GM06990 (cell line): ENCODE results near the gene CDC42BPB.

Experiments used
- DNase-seq: peaks from one replicate; pipeline ENCODE4 v3.0.0-alpha.2; 2011; ENCODE audit not compliant: insufficient read length; ENCODE audit errors: extremely low read depth
- H3K27me3 ChIP-seq: replicated peaks from 2 replicates; pipeline ENCODE4 v1.6.0; 2011; ENCODE audit warnings: low read length; ENCODE audit not compliant: control insufficient read depth, insufficient read depth
- H3K36me3 ChIP-seq: 2 replicates; pipeline ENCODE4 v1.5.1; 2011; ENCODE audit warnings: low read length; ENCODE audit not compliant: control insufficient read depth, insufficient read depth
- H3K4me3 ChIP-seq: replicated peaks from 2 replicates; pipeline ENCODE4 v1.5.1; 2011; ENCODE audit warnings: low read depth, mild to moderate bottlenecking, control low read depth, low read length
- TF ChIP-seq, protein P1 (sequence below): IDR thresholded peaks from 2 replicates; pipeline ENCODE4 v1.5.1; 2011; ENCODE audit warnings: low read length, control low read depth, mild to moderate bottlenecking, inconsistent platforms; ENCODE audit not compliant: insufficient read depth, poor library complexity, severe bottlenecking

The CDC42BPB gene

DNA sequence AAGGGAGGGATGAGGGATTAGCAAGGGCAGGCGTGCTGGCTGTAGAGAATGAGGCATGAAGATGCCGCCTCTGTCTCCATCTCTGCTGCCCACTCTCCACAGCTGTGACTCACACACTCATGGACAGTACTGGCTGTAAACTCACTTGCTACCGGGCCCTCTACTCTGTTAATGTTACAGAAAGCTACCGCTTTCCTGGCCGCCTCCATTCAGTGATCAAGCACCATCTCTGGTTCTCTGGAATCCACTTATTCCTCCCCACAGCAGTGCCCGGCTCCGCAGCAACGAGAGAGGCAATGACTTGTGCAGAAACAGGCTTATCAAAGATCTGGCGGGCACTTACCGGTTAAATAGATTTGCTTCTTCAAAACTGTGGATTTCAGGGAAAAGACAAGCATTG is 100.1 kb downstream of the CDC42BPB start:
- H3K27me3 ChIP-seq: no peaks in the 10 kb centered on the region
- H3K4me3 ChIP-seq: no peak overlapping the region
- TF ChIP-seq, protein P1, sequence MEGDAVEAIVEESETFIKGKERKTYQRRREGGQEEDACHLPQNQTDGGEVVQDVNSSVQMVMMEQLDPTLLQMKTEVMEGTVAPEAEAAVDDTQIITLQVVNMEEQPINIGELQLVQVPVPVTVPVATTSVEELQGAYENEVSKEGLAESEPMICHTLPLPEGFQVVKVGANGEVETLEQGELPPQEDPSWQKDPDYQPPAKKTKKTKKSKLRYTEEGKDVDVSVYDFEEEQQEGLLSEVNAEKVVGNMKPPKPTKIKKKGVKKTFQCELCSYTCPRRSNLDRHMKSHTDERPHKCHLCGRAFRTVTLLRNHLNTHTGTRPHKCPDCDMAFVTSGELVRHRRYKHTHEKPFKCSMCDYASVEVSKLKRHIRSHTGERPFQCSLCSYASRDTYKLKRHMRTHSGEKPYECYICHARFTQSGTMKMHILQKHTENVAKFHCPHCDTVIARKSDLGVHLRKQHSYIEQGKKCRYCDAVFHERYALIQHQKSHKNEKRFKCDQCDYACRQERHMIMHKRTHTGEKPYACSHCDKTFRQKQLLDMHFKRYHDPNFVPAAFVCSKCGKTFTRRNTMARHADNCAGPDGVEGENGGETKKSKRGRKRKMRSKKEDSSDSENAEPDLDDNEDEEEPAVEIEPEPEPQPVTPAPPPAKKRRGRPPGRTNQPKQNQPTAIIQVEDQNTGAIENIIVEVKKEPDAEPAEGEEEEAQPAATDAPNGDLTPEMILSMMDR: no peak
- no peak for DNase-seq
- H3K36me3 ChIP-seq: peaks cover 5% of the 10 kb centered on the region

DNA sequence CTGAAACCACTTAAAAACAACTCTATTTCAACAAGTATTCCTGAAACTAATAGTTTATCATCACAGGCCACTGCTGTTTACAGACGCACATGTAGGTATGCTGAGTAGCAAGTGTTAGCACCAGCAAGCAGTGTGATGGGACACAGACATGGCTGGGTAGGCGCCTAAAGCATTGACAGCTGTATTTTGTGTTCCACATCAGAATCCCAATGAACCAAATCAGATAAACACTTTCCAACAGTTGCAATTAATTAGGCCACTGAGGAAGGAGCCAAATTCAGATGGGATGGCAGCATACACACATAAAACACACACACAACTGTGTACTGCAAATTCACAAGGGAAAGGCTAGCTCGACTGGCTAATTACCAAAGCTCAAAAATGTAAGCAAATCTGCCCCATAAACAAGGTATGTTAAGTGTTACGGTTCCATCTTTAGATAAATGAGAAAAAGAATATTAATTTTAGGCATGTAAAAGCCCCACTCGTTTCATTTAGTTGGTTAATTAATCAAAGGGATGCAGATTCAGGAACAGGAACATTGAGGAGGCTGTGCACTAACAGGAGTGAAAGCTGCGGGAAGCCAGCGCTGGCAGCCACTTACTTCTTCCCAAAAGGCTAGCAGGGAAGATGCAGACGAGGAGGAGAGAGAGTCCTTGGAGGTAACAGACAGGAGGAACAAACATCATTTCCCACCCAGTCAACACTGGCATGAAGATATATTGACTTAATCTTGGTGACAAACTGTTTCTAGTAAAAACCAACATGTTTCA is 101.5 kb downstream of the CDC42BPB start:
- DNase-seq: no peak

DNA sequence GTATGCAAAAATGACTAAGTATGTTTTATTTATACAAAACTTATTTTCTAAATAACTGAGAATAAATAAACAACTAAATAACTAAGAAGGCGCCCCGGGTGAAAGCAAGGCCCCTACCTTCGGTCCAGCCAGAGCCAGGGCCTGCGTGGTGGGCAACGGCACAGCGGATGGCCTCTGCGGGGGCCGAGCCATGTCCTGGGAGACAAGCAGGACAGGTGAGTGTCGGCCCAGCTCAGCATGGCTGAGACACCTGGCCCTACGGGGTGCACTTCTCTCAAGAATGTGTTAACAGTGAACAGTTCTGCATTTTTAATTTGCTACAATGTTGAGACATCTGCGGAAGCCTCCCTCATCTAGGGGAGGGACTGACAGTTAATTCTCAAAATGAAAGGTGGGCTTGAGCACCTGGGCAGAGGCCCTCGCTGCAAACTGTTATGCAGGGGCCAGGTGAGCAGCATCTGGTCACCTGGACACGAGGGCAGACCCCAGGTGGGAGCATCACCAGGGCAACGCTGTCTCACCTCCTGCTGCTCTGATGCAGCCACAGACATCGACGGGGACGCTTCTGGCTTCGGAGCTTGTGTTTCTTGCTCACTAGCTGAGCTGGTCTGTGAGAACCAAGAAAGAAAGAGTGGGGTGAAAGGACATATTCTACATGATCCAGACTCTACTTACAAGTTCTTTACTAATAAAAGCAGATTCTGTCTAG is 103.1 kb downstream of the CDC42BPB start:
- Histone ChIP-seq H3K27me3 (no peaks in the 10 kb centered on the region), H3K4me3 (no peak overlapping the region), H3K36me3 (peaks cover 9% of the 10 kb centered on the region)
- TF ChIP-seq, protein P1: no peak
- no peak for DNase-seq

More for the DNA sequence above, 101.5 kb downstream of the CDC42BPB start:
- Histone ChIP-seq H3K4me3 (no peak overlapping the region), H3K36me3 (peaks cover 5% of the 10 kb centered on the region), H3K27me3 (no peaks in the 10 kb centered on the region)
- TF ChIP-seq, protein P1: no peak

DNA sequence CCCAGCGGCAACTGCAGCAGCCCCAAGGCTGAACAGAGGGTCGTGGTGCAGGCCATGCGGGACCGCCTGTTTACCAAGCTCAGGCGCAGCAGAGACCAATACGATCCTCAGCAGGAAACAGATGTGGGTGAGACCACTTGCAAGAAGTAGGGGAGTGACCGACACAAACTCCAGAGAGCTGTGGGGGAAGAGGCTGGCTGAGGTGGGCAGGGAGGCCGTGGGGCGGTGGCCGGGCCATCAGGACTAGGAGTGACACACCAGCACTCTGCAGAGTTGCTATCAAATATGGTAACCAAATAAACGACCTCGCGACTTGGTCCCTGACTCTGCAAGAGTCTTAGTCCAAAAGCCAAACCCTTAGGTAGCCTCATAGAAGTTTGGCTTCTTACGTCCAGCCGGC is 104.2 kb downstream of the CDC42BPB start:
- TF ChIP-seq, protein P1: no peak
- no peaks in the 10 kb centered on the region for H3K27me3 ChIP-seq

DNA sequence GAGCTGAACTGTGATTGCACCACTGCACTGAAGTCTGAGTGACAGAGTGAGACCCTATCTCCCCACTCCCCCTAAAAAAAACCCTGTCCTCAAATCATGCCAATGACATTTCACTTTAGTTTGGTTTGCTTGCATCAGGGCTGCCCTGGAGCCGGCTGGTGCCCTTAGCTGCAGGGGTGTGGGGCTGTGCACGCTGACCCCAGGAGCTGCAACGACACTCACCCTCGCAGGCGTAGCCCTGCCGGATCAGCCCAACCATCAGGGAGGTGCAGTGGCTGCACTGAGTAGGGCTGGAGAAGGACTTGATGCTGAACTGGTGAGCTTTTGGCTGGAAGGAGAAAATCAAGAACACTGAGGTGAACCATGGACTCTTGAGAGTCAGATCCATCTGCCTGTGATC is 105.1 kb downstream of the CDC42BPB start:
- Histone ChIP-seq H3K36me3 (peaks cover 5% of the 10 kb centered on the region), H3K27me3 (no peaks in the 10 kb centered on the region), H3K4me3 (no peak overlapping the region)
- TF ChIP-seq, protein P1: no peak
- DNase-seq: no peak

More for the DNA sequence above, 104.2 kb downstream of the CDC42BPB start:
- DNase-seq: no peak
- Histone ChIP-seq H3K4me3 (no peak overlapping the region), H3K36me3 (peaks cover 5% of the 10 kb centered on the region)
